ENCODE results near the gene MMP10. TPM values are rescaled to one million over a fixed set of nuclear protein-coding genes. Genes with fewer than 3 reads are reported as not detected.
A peak's percentile ranks its signal among the peaks of the same experiment; 100 is the strongest.
"Not testable (repeated sequence)": the region's sequence is repeated elsewhere in the genome, so short reads cannot be mapped to it uniquely, and the experiment has no call there.

The MMP10 gene
- total RNA-seq, 1 experiment from 2014 or later = not detected

- no peak for DNase-seq (ENCODE audit: low read depth)
Measured at GRCh38 chr11:102783720-102784119, 3.3 kb upstream of the MMP10 start.

GRCh38 chr11:102783016-102783415 is 2.6 kb upstream of the MMP10 start:
- DNase-seq (ENCODE audit: low read depth) = no peak

- DNase-seq (ENCODE audit: low read depth) = no peak
Measured at GRCh38 chr11:102781676-102782075, 1.2 kb upstream of the MMP10 start.

- no peak for DNase-seq (ENCODE audit: low read depth)
Measured at GRCh38 chr11:102776454-102776853, 4.0 kb downstream of the MMP10 start.

GRCh38 chr11:102773386-102773785 is 7.0 kb downstream of the MMP10 start:
- no peak for DNase-seq (ENCODE audit: low read depth)

- DNase-seq (ENCODE audit: low read depth) = no peak
Measured at GRCh38 chr11:102771351-102771750, 9.1 kb downstream of the MMP10 start.

GRCh38 chr11:102770191-102770590 is 10.2 kb downstream of the MMP10 start:
- no peak for DNase-seq (ENCODE audit: low read depth)

- no peak for DNase-seq (ENCODE audit: low read depth)
Measured at GRCh38 chr11:102767800-102768199, 12.6 kb downstream of the MMP10 start.

GRCh38 chr11:102763440-102763839 is 17.0 kb downstream of the MMP10 start:
- peak; percentile 25 for DNase-seq (ENCODE audit: low read depth)

- peak; percentile 59 for DNase-seq (ENCODE audit: low read depth)
Measured at GRCh38 chr11:102762361-102762767, 18.1 kb downstream of the MMP10 start.

- DNase-seq (ENCODE audit: low read depth) = no peak
Measured at GRCh38 chr11:102761646-102762238, 18.7 kb downstream of the MMP10 start.

GRCh38 chr11:102760344-102761035 is 19.9 kb downstream of the MMP10 start:
- peak; percentile 67 for DNase-seq (ENCODE audit: low read depth)

- peak; percentile 60 for DNase-seq (ENCODE audit: low read depth)
Measured at GRCh38 chr11:102757823-102758549, 22.4 kb downstream of the MMP10 start.

- DNase-seq (ENCODE audit: low read depth) = no peak
Measured at GRCh38 chr11:102753267-102753666, 27.2 kb downstream of the MMP10 start.

- DNase-seq (ENCODE audit: low read depth) = no peak
Measured at GRCh38 chr11:102751673-102752072, 28.8 kb downstream of the MMP10 start.

- DNase-seq (ENCODE audit: low read depth) = no peak
Measured at GRCh38 chr11:102749101-102749722, 31.2 kb downstream of the MMP10 start.

GRCh38 chr11:102746746-102747578 is 33.5 kb downstream of the MMP10 start:
- DNase-seq (ENCODE audit: low read depth) = not testable (repeated sequence)

- DNase-seq (ENCODE audit: low read depth) = no peak
Measured at GRCh38 chr11:102734650-102735049, 45.8 kb downstream of the MMP10 start.

GRCh38 chr11:102733232-102733875 is 47.1 kb downstream of the MMP10 start:
- DNase-seq (ENCODE audit: low read depth) = peak; percentile 73

- not testable (repeated sequence) for DNase-seq (ENCODE audit: low read depth)
Measured at GRCh38 chr11:102730944-102731343, 49.5 kb downstream of the MMP10 start.

All from Daoy (cell line).